AG08396 (cell line): ENCODE measurements around the gene COL27A1.

Experiments used
- DNase-seq: peaks from one replicate; pipeline ENCODE4 v3.0.0; 2012; ENCODE audit warnings: low spot score, mixed read lengths

Gene COL27A1

DNA sequence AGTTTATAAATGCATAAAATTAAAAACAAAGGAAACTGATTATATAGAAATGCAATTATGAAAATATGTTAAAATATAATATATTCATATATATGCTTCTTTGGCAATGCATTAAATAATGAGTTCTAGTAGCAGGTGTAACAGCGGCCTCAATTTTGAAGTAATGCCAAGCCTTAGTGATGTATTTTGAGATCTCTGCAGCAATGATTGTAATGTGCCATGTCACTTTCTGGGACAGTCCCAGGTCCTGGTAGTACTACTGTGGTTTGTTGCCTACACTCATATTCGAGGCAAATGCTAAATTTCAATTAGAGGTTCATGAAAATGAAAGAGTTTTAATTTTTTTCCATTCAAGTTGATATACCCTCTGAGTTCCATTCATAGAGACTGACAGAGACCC is 91.7 kb downstream of the COL27A1 start:
- no peak for DNase-seq

DNA sequence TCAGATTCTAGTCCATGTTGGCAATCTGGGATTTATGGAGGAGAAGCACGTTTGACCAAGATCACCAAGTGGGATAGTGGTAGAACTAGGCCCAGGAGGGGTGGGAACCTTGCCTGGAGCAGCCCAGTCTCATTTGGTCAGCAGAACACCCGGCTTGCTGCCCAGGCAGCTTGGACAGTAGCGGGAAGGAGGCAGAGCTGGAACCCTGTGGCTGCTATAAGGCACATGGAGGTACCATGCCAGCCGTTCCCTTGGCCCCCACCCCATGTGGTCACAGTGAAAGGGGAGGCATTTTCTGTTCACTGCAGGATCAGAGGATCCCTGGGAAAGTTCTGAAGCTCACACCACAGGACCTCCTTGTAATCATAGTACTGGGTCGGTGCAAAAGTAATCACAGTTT is 92.2 kb downstream of the COL27A1 start:
- no peak for DNase-seq

DNA sequence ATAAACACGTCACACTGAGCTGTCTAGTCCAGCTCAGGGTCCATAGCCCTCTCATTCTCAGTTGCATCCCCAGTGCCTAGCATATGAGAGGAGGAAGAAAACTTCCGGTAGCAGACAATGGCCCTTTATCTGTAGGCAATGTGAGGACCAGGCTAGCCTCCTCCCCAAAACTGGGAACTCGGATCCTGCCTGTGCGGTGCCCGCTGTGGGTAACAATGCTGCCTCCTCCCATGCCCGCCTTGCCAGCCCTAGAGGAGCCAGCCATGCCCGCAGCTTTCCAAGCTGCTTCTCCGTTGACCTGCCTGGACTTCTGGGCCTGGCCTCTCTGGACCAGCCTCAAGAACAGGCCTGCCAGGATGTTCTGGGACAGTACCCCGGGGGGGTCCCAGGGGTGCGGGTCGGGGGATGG is 93.0 kb downstream of the COL27A1 start:
- DNase-seq: no peak

DNA sequence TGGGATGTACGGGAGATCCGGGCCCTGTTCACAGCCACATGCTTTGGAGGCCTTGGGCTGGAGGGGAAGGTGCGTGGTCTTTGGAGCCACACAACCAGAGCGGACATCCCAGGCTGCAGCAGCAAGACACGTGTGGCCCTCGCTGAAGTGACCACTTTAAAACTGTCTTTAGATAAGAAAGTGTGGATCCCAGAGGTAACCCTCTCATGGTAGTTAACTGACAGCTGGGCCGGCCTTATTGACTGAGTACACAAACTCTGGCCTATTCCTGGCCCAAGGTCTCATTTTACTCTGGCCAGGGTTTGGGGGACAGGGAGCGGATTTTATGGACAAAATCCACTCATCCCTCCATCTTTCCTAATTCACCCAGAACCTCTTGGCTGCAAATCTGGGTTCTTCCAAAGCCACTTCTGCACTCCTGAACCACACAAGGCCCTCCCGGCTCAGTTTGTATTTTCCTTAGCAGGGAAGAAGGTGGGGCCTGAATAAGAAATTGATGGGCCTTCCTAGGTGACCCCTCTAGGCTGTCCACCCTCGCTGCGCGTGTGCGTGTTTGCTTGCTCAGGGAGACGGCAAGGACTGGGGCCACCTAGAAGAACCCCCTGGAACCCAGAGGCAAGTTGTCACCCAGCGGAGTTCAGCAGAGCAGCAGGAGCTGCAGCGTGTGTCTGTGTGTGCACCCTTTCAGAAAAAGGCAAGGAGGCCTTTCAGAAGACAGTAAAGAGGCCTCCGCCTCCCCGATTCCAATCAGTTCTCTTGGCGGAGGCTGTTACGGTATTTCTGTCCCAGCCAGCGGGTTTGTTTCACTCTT is 94.3 kb downstream of the COL27A1 start:
- no peak for DNase-seq

DNA sequence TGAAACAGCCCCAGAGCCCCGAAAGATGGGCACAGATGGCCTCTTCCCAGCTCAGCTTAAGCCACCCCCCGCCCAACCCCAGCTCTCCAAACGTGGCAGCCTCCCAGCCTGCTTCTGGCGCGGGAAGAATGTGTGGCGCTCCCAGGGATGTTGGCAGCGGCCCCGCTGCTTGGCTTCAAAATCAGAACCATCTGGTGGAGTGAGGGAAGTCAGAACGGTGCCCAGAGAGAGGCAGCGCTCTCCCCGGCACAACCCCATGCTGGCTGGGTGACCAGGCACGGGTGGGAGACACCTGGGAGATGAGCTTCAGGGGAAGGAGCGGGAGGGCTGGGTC is 94.9 kb downstream of the COL27A1 start:
- DNase-seq: peak; percentile 88

DNA sequence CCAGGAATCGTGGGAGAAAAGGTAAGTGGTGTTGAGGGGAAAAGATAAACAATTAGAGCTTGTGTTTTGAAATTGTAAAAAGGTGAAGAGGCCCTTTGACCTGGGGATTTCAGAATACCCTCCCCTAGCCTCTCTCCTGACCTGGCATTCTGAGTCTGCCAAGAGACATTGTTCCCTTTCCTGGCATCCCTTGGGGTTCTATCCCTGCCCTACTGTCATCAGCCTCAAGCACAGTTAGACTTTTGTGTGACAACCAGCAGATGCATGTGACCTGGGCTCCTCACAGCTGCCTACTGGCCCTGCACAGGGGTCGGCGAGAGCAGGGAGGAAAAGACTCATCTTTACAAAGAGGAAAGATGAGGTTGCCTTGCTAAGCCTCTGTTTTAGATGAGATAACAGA is 95.3 kb downstream of the COL27A1 start:
- no peak for DNase-seq

DNA sequence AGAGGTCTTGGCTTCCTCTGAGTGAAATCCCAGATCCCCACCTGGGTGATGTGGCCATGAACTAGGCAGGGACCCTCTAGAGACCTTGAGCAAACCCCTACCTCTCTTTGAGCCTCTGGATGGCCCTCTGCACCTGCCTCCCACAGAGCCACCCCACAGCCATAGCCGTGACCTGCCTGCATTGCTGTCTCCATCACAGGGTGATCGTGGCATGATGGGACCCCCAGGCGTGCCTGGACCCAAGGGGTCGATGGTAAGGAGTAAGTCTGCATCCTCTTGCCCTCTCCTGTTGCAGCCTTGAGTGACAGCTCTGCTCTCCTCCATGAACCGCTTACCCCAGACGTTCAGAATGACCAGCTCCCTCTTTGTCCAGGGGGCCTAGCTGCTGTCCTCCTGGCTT is 97.1 kb downstream of the COL27A1 start:
- DNase-seq: no peak

DNA sequence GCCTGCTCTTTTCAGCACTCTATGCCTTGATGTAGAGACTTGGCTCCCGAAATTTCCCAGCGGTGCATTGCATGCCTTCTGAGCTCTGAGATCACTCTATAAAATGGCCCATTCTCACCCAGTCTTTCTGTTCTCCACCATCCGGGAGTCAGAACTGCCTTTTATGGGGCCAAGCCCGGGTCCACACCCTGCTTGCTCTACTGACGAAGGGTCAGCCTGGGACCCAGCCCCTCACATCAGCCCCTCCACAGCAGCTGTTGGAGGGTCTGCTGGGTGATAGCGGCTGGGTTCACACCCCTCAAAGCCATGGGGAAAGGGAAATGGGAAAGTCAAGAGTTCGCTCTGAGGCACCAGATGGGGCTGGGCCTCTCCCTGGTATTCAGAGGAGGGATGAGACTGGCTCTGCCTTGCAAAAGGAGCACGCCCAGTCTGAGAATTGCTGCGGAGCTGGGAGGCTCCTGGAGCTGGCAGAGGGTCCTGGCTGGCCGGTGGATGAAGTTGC is 101.5 kb downstream of the COL27A1 start:
- DNase-seq: no peak

DNA sequence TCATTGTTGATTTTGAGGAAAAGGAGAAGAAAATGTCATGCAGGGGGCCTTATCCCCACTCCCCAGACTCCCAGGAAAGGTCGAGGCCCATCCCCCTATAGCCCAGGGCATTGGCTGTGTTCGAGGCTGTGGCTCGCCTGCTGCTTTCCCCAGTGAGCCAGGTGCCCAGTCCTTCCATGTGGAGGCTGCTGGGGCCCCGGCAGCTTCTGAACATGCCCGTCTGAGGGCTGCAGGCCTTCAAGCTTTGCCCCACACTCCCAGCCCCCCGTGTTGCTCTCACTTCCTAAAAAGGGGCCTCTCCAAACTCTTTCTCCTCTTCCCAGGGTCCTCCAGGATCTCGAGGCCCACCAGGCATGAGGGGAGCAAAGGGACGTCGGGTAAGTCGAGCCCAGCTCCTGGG is 102.9 kb downstream of the COL27A1 start:
- DNase-seq: no peak

DNA sequence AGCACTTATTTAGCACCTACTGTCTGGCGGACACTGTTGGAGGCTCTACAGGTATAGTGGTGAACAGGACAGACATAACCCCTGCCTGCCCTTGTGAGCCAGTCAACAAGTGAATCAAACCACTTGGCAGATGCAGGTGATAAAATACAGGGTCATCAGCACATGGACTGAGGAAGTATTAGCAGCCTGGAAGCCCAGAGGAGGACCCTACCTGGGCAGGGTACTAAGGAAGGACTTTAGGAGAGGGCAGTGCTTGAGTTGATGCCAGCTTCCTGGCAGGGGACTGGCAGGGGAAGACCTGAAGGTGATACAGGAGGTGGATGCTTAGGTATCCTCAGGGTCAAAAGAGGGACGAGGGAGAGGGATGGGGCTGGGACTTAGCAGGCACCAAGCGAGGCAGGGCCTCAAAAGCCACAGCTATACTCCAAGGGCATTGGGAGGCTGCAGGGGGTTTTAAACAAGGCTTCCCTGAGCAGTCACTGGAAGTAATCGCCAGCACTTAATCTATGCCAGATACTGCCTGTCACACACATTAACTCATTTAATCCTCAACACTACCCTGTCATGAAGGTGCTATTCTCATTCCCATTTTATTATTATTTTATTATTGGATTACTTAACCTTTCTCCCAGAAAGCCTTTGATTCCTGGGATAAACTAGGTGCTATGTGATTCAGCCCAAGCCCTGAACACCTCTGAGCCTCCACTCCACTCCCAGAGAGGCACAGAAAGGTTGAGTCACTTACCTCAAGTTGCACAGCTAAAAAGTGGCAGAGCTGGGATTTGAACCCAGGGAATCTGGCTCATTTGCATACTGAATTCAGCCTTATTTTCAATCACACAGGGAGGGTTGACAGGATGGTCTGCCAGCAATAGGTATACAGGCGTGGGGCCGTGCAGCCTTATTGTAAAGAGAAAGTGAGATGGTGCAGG is 103.8 kb downstream of the COL27A1 start:
- DNase-seq: no peak

DNA sequence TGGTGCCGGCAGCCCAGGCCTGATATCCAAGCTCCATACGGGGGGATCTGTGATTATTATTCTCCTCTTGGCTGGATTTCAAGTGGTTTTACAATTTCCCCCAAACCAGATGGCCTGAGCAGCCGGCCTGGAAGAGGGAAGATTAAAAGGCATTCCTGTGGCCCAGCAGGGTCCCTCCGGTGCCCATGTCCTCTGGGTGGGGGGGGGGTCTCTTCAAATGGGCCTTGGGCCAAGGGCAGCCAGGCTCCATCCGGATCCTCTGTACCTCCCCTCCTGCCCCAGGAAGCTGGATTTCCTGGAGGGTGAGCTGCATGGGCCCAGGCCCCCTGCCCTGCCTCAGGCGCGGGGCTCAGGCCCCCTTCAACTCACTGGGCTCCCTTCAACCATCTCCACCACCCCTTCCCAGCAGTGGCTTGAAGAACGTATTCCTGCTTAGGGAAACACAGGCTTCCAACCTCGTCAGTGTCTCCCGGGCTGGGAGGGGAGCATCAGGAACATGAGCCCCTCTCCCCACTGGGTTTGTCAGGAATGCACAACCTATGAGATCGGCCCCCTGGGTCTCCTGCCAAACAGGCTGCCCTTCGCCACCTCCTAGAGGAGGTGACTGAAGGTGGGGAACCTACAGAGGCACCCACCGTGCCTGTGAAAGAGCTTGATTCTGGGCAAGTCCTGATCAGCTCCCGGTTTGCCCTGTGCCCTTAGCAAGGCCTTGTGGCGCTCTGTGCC is 104.6 kb downstream of the COL27A1 start:
- no peak for DNase-seq

DNA sequence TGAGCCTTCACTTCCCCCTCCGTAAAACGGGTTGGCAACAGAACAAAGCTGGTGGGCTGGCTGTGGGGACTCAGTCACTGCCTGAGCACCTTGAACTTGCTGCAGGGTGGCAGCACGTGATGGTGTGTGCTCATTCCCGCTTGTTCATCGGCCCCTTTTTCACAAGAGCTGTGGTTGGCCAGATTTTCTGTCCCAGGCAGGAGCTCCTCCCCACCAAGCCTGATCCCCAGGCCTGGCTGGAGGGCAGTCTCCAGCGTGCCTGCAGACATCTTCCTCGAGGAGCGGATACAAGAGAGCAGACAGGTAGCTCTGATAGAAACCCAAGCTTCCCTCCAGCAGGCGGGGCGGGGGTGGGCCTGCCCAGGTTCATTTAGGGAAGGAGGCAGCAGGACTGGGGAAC is 105.7 kb downstream of the COL27A1 start:
- no peak for DNase-seq

DNA sequence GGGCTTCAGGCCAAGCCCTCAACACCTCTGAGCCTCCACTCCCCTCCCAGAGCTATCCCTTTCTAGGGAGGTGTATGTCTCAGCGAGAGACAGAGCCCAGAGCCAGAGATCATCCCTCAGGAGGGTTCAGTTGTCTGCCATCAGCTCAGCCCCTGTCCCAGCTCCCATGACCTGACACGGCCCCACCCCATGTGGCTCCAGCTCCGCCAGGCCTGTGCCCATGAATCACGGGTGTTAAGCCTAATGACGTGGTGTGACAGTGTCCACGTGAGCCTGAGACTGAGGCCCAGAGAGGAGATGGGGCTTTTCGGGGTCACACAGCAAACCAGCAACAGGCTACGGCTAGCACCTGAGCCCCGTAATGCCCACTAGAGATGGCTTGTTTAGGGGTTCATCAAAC is 106.7 kb downstream of the COL27A1 start:
- DNase-seq: no peak

DNA sequence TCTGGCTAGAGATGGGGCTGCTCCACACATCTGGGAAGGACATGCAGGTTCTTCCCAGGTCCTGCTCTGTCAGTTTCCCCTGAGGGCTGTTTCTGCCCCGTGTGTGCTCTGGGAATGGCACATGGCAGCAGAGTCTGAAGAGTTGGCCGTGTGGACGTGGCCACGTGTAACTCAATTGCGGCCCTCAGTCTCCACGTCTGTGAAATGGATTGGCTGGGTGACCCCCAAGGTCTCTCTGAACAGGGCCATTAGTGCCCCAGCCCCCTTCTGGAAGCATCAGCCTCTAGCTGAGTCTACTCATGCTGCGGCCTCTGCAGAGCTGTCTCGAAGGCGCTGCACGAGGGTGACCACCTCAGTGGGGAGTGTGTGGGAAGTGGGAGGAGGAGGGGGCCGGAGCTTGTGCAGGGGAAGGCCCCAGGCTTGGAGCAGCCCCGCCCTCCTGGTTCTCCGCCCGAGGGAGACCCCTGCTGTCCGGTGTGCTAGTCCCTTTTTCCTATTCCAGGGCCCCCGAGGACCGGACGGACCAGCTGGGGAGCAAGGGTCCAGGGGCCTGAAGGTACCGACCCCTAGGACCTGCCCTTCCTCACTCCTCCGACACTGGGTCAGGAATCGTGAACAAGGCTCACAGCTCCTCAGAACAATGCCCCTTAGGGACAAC is 108.6 kb downstream of the COL27A1 start:
- no peak for DNase-seq

DNA sequence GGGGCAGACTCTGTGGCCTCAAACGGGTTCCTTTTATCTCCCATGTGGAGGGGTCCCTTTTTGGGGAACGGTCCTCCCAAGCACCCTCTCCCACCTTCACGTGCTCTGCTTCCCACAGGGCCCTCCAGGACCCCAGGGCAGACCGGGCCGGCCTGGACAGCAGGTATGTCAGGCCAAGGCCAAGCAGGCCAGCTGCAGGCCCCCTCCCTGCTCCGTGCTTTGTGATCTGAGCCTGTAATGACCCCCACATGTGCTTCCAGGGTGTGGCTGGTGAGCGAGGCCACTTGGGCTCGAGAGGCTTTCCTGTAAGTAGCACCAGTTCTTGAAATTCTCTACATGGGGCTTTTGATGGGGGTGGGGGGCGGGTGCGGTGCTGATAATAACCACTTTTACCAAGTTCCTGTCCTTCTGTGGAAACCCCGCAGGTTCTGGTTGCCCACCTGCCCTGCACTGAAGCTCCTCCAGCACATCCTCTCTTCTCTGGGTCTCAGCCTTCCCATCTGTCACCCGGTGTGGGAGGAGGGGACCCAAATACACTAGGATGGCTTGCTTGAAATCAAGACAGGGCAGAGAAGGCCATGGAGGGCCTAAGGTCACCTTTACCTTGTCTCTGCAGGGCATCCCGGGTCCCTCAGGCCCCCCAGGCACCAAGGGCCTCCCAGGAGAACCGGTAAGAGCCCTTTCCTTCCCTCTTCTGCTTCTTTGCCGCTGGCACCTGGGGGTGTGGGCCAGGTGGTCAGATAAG is 109.6 kb downstream of the COL27A1 start:
- no peak for DNase-seq

DNA sequence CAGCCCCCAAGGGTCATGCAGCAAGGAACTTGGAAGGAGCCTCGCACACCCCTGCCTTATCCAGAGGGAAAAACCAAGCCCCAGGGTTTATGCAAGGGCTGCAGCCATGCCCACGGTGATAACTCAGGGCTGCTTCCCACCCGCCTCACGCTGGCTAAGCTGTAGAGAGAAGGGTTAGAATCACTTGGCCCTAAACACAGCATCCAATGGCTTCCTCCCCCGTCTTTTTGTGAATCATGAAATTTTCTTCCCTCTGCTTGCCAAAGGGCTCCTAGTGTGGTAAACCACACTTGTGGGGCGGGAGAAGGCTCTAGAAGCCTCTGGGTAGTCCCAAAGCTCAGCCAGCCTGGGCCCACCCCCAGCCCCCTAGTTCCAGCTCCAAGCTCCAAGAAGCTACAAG is 111.6 kb downstream of the COL27A1 start:
- peak; percentile 46 for DNase-seq

DNA sequence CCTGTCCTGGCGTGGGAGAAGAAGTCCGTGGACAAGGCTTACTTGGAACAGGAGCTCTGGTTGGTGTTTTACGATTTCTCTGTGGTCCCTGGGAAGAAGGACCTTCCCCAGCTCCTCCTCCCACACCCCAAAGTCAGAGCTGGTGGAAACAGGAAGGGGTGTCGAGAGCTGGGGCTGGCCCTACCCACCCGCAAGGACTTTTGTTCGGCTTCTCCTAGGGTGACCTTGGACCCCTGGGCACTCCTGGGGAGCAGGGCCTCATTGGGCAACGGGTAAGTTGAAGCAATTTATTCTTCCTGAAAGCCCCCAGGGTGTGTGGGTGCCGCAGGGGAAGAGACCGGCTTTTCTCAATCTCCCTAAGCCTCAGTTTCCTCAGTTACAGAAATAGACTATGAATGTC is 113.7 kb downstream of the COL27A1 start:
- no peak for DNase-seq

DNA sequence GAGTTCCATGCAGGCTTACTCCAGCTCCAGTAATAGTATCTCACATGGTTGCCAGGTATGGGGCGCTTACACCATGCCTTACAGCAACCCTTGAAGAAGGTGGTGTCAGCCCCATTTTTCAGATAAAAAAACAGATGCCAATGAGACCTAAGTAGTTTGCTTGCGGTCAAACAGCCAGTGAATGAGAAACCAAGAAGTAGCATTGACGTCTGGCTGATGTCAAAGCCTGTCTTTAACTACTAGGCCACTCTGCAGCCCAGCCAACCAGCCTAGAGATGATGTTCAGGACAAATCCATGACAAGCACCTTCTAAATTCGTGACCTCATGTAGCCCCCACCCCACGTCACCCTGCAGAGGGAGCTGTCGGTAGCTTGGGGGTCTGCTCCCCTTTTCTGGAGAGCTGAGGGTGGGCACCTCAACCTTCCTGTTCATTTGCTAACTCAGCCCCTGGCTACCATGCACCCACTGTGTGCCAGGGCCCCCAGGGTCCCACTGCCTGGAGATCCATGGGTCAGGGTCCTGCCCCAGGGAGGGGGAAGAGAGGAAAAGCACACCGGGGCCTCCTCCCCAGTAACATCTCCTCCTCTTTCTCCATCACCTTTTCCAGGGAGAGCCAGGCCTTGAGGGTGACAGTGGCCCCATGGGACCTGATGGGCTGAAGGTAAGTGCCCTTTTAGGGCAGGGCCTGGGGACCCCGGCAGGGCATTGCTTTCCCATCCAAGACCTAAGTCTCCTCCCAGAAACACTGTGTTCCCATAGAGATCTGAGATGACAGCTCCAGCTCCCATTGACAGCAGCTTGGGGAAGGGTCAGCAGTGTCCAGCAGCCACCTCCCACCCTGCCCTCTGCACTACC is 115.0 kb downstream of the COL27A1 start:
- no peak for DNase-seq

DNA sequence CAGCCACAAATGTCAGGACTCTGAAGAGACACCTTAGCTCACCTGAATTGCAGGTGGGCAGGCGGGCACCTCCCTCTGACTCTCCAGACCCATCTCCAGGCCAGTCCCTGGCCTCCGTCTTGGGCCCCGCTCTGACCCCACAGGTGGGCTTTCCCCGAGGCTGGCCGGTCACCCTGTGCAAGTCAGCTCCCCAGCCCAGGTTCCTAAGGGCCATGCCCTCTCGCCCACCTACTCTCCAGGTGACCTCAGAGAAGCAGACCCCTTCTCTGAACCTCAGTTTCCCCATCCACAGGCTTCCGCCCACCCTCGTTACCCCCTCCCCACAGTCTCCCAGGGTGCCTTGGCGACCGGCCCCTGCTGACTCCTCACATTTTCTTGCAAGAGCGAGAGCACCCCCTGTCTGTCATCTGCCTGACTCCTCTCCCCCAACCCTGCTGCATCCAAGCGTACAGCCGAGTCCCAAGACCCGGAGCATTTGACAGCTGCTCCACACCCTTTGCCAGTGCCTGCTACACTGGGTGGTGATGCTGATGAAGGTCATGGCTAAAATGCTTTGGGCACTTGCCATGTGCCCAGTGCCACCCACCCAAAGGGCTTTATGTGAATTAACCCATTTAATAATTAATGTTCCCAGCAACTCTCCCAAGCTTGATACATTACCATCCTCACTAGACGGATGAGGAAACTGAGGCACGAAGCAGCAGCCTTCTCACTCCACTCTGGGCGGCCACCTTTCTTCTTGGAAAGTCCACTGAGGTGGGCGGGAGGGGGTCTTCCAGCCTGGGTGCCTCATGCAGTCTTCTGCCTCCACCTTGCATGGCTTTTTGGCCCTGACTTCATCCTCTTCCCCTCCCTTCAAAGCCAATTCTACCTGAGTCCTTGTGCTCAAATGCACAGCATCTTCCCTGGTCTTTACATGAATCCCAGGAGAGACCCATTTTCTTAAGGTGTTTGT is 116.5 kb downstream of the COL27A1 start:
- DNase-seq: peak; percentile 67
